Bone marrow (tissue), 2 donors: ENCODE results near the gene RSRC1.
A peak's percentile ranks its signal among the peaks of the same experiment; 100 is the strongest.

ENCODE experiments used
- DNase-seq, 2 donors: peaks; one replicate each; lab custom pipeline; 2025; lab: John Stamatoyannopoulos, UW

Gene RSRC1

DNA sequence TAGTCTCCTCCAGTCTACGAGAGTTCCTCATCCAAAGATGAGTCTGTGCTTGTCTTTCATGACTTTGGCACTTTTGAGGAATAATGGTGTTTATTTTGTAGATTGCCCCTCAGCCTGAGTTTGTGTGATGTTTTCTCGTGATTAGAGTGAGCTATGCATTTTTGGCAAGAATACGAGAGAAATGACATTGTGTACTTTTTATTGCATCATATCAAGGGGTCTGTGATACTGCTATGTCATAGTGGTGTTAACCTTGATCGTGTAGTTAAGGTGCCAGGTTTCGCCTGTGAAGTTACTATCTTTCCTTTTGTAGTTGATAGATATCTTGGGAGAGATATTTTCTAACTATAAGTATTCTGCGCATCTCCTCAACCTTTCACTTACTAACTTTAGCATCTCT lies 18.9 kb downstream of the RSRC1 start:
- DNase-seq, result no peak

DNA sequence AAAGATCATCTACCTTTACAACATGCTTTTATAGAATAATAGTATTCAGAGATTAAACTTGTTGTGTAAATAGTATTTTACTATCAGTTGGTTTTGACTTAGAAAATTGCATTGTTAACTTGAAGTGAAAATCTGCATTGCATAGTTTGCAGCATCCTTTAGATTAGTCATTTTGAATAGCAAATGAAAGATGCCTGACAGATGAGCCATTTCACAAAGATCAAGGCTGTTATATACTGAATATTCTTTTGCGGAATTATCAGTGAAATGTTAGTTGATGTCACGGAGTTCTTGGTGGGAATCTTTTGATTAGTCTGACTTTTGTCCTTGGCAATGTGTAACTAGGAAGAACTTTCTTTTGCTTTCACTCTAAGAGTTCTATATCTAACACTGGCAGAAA lies 24.5 kb downstream of the RSRC1 start:
- no peak for DNase-seq

DNA sequence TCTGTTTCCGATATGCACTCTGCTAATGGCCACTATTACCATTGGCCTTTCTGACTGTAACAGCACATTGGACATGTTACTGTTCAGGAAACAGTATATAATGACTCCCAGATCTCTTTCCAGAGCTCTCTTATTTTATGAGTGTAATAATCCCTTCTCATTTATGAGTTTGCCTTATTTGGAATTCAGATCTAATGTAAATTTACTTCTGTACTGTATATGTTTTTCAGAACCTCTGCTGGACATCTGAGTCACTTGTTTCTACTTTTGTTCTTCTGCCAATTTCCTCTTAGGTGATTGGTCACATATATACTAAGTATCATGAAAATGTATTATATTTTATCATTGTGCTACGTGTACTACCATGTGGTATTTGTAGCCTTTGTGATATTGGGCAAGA lies 30.5 kb downstream of the RSRC1 start:
- no peak for DNase-seq

DNA sequence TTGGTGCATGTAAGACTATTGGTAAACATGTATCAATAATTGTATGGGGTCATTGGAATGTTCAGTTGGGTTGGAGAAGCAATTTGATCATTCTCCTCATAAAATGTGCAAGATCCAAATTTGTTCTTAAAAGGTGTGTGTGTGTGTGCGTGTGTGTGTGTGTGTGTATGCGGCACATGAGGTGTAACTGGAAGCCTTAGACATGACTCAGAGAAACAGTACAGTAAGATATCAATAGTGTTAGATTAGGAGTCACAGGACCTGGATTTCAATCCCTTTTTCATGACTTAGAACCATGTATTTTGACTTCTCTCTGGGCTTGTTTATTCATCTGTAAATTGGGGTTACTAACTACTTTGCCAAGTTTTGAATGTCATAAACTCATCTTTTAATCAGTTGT lies 38.3 kb downstream of the RSRC1 start:
- DNase-seq, result no peak

DNA sequence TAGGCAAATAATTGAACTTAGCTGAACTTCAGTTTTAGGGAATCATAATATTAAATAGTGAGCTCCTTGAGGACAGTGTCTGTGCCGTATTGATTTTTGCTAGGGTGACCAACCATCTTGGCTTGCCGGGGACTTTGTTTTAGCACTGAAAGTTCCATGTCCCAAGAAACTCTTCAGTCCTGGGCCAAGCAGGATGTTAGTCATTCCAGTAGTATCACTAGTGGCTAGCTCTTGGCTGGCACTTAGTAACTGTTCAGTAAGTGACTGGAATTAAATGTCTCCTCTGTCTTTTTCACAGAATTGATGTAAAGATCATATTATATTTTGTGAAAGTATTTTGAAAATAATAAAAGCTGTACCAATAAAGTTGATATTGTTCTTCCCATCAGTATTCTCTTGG lies 42.3 kb downstream of the RSRC1 start:
- no peak for DNase-seq

DNA sequence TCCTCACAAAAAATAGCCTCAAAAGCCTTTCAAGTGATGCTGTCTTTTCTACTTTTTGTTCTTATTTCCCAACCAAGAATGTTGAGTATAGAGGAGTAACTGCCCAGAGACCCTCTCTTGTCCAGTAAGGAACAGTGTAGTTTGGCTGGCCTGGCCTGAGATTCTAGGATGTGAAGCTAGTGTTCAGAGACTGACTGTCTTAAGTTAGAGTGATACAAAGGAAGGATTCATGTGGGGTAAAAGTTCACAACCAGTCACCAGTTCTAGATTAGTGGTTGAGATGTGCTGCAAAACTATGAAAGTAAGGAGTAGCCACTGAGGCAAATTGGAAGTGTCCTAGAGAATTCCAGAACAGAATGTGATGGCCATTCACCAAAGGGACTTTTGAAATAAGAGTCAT lies 49.1 kb downstream of the RSRC1 start:
- DNase-seq, result no peak

DNA sequence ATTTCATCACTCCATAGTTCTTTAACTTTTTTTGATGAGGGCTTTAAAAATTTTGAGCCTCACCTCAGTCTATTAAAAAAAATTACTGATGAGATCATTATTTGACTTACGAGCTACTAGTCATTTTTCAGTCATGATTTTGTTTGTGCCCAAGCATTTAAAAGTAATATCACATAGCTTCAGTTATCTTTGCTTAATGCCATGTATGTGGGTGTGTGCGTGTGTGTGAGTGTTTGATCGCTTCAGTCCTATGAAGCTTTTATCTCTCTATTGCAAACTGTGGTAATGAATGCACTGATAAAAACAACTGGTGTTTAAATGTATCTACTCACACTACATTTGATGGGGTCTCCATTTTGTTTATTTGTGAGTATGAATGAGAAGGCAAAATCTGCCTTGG lies 49.8 kb downstream of the RSRC1 start:
- no peak for DNase-seq

DNA sequence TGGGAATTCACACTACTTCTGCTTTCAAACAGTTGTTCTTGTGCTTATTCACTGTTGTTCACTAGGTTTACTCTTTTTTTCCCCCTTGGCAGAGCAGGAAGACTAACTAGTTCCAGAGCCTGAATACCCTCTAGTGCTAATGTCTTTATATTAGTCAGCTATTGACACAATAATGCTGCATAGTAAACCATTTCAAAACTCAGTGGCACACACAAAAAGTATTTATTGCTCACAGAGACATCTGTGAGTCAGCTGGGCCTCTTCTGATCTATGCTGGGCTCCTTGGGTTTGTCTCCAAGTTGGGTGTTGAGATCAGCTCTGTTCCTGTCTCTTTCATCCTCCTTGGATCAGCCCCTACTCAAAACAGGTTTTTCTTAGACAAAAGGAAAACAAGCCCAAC lies 51.1 kb downstream of the RSRC1 start:
- peak in 1 of 2 donors; percentile 1 for DNase-seq

DNA sequence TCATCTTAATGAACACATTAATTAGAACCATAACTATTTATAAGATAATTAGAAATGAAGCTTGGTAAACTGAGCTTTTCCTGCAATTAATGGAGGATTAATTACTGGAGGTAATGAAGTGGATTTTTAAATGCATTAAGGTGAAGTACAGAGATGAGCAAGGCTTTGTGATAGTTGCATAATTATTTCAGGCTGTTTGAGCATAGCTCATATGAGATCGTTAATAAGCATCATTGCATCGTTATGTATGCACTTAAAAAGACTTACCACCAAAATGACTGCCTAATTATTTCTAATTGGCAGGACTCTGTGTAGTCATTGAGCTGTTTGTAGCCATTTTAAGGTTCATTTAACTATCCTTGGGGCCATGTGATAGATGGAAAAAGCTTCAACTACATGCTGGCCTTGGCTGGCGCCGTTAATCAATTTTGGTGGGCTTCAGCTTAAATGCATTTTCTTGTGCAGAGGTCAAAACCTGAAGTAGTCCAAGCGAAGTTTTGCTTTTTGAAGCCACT lies 55.3 kb downstream of the RSRC1 start:
- no peak for DNase-seq

DNA sequence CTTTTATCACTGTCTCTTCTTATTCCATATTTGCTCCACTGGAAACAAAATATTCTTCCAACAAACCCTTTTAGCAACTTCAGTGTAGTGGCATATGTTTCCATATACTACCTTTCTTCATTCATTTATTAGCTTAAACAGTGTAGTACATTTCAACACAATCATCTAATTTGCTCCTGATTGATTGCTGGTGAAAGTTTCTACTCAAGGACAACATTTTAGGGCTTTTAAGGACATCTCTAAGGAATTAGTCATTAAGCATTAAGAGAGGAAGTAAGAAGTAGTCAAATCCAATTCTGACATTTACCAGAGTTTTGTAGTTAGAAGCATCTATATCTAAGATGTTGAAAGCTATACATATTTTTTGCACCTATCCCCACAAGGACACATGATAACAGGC lies 55.8 kb downstream of the RSRC1 start:
- peak in 1 of 2 donors; percentile 1 for DNase-seq

DNA sequence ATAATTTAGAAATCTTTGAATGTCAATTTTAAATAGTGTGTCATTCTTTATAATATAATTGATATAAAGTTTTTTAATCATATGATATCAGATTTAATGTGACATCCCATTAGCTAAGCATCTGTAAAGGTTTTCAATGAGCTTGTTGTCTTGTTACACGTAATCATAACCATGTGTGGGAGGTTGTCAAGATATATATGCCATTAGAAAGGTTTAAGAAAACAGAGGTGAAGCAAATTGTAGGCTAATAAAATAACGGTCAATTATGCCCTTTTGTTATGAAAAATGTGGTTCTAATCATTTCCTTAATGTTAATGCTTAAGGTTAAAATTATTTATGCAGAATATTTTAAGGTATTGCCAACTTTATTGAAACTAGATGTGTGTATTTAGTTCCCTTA lies 56.3 kb downstream of the RSRC1 start:
- no peak for DNase-seq

DNA sequence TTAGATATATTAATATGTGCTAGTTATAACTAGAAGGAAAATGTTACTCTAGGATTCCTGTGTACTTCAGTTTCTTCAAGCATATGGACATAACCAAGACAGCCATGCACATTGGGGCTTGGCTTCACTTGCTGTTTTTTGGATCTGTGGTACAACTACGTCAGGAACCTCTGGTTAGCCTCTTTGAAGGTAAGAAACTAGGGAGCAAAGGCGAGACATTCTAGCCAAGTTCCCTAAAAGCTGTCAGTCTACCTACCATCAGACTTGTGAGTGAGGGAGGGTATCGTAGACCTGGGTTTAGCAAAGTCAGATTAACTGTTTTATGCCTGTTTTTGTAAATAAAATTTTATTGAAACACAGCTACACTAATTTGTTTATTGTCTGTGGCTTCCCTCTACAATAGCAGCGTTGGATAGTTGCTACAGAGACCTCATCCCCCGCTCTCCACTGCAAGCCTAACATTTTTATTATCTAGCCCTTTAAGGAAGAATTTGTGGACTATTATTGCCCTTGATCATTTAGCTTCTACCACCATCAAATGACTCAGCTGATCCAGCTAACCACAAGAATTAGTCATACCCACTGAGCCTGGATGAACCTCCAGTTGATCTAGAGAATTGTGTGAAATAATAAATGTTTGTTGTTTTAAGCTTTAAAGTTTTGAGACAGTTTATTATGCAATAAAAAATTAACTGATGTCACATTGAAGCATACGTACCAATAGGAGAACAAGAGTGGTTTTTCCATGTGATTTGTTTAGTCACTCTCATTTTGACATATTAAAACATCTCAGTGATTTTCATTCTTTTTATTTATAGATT lies 58.1 kb downstream of the RSRC1 start:
- DNase-seq, result peak in 1 of 2 donors; percentile 82

DNA sequence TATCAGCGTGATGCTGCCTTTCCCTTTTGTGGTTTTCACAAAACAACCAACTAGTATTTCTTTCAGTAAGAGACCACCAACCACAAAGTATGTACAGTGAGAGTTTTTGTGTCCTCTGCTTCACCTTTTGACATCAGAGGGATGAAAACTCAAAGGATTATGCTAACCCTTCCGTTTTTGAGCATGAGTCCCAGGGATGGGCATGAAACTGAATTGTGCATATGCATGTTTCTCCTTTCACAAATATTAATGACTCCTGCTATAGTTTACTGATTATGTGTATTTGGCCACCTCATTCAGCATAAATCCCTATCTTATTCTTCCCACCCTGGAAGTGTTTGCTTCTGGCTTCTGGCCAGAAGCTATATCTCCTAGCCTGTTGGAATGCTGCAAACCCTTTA lies 59.2 kb downstream of the RSRC1 start:
- DNase-seq, result no peak

DNA sequence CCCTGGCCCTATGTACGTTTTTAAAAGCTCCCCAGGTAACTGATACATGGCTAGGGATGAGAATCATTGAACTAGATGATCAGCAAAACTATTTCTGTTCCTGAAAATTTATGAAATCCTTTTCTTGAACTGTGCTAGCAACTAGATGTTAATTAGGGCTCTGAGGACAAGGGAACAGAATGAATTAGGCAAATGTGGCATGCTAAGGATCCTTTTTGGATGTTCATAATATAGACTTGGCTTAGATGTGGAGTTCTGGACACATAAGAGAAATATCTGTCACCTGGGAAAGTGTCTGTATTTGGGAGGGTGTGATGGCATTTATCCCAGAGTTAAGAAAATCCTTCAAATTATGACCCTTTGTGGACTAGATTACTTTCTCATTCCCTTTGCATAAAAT lies 71.2 kb downstream of the RSRC1 start:
- DNase-seq, result no peak

DNA sequence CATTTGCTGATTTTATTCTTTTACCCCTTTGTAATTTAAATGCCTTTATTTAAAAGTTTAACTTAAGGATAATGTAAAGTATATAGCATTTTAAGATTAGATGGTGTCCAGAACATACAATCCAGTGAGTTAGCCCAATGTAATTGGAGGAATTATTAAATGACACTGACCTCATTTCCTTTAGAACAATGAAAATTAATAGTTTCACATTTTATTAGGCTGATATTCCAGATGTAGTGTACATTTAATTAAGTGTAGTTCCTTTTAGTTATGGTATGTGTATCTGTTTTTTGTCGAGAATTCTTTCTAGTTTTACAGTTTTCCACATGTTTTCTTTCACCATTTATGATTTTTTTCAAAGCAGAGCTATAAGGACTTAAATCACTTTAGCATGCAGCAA lies 75.8 kb downstream of the RSRC1 start:
- DNase-seq, result no peak

DNA sequence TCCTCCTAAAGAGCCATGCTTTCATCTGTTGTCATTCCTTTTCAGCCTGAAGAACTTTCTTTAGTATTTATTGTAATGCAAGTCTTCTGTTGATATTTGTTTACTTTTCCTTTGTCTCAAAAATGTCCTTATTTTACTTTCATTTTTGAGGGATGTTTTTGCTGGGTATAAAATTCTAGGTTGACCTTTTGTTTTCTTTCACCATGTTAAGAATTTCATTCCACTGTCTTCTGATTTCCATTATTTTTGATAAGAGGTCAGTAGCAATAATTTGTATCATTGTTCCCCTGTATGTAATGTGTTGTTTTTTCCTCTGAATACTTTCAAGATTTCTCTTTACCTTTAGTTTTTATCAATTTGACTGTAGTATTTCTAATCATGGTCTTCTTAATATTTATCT lies 91.1 kb downstream of the RSRC1 start:
- DNase-seq, result no peak

DNA sequence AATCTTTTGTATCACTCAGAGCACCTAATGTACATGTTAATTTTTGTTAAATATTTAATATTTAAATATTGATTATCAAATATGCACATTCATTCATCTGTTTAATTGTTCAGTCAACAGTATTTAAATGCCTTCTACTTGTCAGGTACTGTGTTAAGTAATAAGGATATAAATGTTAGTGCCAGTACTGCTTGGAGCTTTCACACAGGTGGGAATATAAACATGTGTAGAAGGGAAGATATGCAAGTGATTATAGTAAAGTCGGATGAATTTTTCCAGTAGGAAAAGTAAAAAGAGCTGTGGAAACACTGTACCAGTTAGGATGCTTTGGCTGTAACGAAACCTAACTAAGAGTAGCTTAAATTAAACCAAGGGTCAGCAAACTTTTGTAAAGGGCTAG lies 95.4 kb downstream of the RSRC1 start:
- DNase-seq, result no peak

DNA sequence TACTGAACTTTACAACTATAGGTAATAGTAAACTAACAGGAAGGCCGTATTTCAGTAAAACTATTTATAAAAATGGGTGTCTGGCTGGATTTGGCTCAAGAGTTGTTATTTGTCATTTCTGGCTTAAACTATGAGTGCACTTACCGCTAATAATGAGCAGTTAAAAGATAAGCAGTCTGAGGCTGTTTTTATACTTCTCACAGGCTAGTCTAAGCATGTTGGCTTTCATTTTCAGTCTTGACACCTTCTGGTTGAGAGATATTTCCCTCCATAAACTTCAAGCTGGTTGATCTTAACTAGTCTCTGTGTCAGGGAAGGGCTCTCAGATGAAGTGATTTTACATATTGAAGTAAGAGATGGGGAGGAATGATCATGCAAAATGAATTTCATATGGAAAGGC lies 96.1 kb downstream of the RSRC1 start:
- DNase-seq, result no peak

DNA sequence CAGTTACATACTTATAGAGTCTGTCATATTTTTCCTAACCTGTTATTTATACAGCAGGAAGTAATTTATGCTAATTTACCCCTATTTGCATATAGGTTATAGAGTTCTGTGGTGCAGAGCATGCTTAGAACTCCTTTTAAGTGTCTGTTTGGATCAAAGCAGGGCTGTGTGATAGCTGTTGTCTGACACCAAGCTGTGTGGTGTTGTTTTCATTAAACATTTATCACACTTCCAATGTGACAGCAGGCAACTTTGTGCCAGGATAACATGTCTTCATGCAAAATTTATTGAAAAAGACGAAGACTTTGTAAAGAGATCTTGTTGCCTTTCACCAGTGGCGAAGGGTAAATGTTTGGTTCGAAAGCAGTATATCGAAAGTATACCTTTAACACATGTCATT lies 100.2 kb downstream of the RSRC1 start:
- DNase-seq, result no peak

DNA sequence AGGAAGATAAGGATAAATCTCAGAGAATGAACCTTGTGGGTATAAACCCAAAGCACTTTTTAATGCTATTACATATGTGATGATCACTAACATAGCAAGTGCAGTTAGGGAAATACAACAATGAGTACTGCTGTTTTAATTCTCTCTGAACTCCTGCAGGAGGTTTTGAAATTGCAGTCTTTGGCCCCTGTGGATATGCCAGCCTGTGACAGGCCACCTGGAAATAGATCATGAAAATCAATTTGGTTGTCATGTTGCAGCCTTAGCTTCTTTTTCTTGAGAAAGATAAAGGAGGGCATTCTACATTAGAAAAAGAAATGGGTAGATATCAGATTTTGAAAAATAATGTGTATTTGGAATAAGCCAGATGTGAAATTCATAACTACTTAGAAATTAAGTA lies 103.6 kb downstream of the RSRC1 start:
- DNase-seq, result no peak

DNA sequence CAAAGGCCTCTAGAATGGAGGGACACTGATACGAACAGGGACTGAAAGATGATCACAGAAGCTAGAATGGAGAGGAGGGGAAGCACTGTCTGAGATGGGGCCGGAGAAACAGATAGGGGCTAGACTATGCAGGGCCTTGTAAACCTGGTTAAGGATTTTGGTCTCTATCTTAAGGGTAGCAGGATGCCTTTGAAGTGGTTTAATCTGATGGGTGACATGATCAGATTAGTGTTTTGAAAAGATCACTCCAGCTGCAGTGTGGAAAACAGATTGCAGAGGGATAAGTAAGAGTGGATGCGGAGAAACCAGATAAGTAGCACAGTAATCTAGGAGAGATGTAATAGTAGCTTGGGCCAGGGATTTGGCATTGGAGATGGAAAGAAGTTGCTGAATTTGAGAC lies 108.1 kb downstream of the RSRC1 start:
- DNase-seq, result no peak

DNA sequence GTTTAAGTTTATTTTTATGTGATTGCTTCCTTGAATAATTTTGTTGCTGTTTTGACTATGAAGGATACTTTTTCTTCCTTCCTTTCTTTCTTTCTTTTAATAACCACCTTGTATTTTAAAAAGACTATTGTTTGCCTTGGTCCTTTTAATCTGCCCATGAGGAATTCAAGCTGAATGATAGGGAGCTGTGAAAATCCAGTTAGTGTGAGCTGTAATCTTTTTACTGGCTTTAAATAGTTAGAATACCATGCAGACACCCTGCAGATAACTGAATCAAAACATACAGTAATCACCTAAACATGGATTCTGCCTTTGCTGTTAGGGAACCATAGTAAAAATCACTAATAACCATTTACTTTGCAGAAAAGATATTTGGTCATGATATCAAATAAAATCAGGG lies 110.7 kb downstream of the RSRC1 start:
- no peak for DNase-seq

DNA sequence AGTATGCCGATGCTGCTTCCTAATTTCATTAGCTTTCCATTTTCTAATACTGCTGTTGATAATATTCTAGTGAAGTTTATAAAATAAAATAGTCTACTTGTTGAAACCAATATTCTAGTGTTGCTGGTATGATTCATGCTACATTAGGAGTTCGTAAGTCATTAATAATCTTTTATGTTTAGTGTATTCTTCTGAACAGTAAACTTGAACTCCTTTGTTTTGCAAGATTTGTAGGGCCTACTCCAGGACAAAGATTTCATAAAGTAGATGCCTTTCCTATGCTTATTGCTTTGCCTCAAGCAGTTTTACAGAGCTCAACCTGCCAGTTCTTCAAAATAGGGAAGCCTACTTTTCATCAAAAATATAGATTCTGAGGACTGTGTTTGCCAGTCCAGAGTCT lies 111.5 kb downstream of the RSRC1 start:
- DNase-seq, result no peak

DNA sequence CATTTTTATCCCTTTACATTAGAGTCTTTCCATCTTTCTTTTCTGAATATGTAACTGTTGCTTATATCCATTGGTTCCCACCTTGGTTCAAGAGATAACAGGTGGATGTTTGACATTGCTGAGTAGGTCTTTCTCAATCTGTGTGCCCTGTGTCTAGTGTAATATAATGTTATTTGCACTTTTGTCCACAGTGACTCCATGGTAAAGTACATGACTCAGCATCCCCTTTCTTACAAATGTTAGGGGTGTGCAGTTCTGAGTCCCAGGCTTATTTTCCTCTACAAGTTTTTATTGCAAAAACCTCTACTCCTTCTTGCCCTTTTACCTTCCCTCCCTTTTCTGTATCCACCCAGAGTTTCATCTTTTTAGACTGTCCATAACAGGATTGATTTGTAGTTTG lies 116.5 kb downstream of the RSRC1 start:
- no peak for DNase-seq
